Esophagus squamous epithelium (tissue), 4 donors: ENCODE measurements around the gene FAAP20.

Source experiments
- CTCF ChIP-seq, 6 experiments: fragments of 450-650 bp in 4 of 6; fragments of 200-600 bp in 2 of 6; sonication (generic) in 2 of 6; IDR thresholded peaks; one replicate each; pipeline ENCODE4 v1.5.1; 2016 to 2019; ENCODE audit warnings: antibody characterized with exemption in 6 of 6, mild to moderate bottlenecking in 4 of 6, moderate library complexity in 4 of 6
- POLR2A ChIP-seq, 4 donors: fragments of 450-650 bp; IDR thresholded peaks; one replicate each; pipeline ENCODE4 v1.6.1; 2017; ENCODE audit warnings: antibody characterized with exemption in 4 of 4, mild to moderate bottlenecking in 4 of 4, moderate library complexity in 3 of 4

- TF ChIP-seq POLR2A (IDR thresholded peaks at IDR 0.05) (no peak), CTCF (IDR thresholded peaks at IDR 0.05) (no peak)
Observed at GRCh38 chr1:2186901-2187300, 7.7 kb downstream of the FAAP20 start.
